Stimulated activated effector memory CD8-positive, alpha-beta T cell treated with anti-CD3 and anti-CD28 coated beads, Interleukin-12 subunit alpha, Interleukin-12 subunit beta, amount 100 ng/mL, for 72 hours (primary cell): ENCODE measurements around the gene SEC16A.

Experiments
- ATAC-seq: fragments of 150-1000 bp; cut with Tn5 transposase; 2 replicates; pipeline ENCODE4 v1.10.0; 2021
- DNase-seq, 2 donors: peaks; one replicate each; pipeline ENCODE4 v3.0.0; 2021 to 2022; ENCODE audit warnings: low spot score in 2 of 2
- H3K27ac Mint-ChIP-seq: one replicate; pipeline ENCODE4 v1.8.0; 2022; ENCODE audit warnings: mild to moderate bottlenecking, mixed read lengths
- H3K36me3 Mint-ChIP-seq: one replicate; pipeline ENCODE4 v1.8.0; 2022; ENCODE audit warnings: mild to moderate bottlenecking, mixed read lengths
- H3K4me1 Mint-ChIP-seq: one replicate; pipeline ENCODE4 v1.8.0; 2022; ENCODE audit warnings: mixed read lengths
- H3K4me3 Mint-ChIP-seq: one replicate; pipeline ENCODE4 v1.8.0; 2022; ENCODE audit warnings: mild to moderate bottlenecking, mixed read lengths
- H3K9me3 Mint-ChIP-seq: one replicate; pipeline ENCODE4 v1.8.0; 2022; ENCODE audit warnings: mixed read lengths

SEC16A gene

DNA sequence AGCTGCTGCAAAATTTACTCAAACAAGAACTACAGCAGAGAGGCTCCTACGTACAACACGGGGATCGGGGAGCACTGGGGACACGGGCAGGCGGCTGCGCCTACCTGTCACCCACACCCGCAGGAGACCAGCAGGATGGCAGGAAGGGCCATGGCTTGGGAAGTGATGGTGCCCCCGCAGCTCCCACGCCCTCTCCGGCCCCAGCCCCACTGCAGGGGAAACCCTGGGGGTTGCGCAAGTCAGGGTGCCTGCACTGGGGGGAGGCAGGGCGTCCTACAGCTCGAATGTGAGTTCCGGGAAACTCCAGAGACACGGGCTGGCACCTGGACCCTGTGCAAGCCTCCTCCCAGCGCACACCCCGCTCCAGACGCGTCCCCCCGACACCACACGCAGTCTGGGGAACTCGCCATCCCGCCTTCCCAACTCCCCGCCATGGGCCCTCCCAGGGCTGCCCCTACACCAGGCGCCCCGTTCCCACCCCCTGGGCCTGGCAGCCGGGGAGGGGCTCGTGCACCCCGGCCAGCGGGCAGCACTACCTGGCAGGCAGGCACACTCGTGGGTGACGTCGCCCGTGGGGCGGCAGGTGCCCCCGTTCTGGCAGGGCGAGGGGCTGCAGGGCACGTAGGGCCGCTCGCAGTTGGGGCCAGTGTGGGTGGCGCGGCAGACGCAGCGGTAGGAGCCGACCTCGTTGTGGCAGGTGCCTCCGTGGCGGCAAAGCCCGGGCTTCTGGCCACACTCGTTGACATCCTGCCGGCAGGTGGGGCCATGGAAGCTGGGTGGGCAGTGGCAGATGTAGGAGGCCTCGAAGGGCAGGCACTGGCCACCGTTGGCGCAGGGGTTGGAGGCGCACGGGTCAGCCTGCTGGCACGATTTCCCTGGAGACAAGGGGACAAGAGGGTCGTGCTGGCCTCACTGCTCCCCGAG is 39.7 kb upstream of the SEC16A start:
- Mint-ChIP-seq H3K4me1 (peaks cover 5% of the 10 kb centered on the region), H3K36me3 (peaks cover 52% of the 10 kb centered on the region), H3K27ac (no peak overlapping the region), H3K4me3 (no peak overlapping the region), H3K9me3 (no peaks in the 10 kb centered on the region)
- DNase-seq (no peak), ATAC-seq (no peak)

DNA sequence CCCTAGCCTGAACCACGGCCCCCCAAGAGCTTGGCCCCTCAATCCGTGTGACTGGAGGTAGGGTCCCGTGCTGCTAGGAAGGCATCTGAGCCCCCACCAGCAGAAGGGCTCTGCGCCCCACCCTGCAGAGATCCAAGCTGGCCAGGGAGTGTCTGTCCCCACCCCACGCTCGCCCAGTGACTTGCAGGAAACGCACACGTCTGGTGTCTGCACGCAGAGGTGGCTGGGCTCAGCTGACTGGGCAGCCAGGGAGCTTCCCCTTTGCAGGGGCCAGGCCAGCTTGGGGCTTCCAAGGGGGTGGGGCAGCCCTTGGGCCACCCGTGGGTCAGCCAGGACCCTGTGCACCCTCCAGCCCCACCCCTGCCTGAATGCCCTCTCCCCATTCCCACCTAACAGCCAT is 38.7 kb upstream of the SEC16A start:
- ATAC-seq = no peak
- Mint-ChIP-seq H3K27ac (no peak overlapping the region), H3K9me3 (no peaks in the 10 kb centered on the region), H3K36me3 (peaks cover 54% of the 10 kb centered on the region), H3K4me1 (peaks cover 5% of the 10 kb centered on the region), H3K4me3 (no peak overlapping the region)
- no peak for DNase-seq

DNA sequence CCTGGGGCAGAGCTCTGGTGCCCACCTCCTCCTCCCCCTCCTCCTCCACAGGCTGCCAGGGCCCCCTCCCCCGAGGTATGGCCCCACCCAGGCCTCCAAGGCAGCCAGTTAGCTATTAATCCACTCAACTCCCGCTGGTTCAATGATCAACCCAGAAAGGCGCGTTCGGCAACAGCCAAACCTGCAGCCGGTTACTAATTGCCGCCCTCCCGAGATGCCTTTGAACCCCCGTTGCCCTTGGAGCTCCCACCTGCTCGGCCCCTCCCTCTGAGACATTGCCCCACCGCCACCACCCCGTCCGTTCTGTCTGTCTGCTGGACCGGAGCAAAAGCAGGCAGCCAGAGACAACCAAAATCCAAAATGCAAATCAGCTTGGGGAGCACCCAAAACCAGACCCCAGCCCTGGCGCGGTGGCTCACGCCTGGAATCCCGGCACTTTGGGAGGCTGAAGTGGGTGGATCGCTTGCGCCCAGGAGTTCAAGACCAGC is 37.3 kb upstream of the SEC16A start:
- DNase-seq (no peak), ATAC-seq (no peak)
- no peaks in the 10 kb centered on the region for H3K9me3 Mint-ChIP-seq
- H3K4me3 Mint-ChIP-seq = no peak overlapping the region
- H3K27ac Mint-ChIP-seq = no peak overlapping the region
- no peaks in the 10 kb centered on the region for H3K4me1 Mint-ChIP-seq
- H3K36me3 Mint-ChIP-seq = peaks cover 59% of the 10 kb centered on the region

DNA sequence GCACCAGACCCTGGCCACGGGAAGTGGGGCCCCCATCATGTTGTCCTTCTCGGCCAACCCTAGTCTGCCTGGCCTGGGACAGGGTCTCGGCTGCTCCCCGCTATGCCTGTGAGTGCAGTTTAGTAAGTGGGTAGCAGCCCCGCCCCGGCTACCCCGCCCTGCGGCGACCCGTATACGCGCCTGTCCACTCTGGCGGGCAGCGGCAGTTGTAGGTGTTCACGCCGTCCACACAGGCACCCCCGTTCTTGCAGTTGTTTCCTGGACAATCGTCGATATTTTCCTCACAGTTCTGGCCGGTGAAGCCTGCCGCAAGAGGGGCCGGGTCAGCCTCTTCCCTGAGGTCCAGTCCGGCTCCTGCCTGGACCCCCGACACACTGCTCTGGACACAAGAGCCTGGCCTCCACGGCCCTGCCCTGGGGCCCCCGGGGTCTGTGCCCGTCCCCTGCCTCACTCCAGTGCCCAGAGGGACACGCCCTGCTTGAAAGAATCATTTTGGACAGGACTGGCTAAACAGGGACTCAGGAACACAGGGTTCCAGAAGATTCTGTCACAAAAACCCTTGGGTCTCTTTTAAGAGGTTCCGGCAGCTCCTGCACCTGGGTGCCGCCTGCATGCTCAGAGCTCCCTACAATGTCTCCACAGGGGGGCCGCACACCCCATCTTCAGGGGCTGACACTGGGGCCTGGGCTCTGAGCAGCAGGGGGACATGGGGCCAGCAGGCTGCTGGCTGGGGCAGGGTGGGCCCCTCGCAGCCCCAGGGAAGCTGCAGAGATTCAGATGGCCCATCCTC is 36.6 kb upstream of the SEC16A start:
- Mint-ChIP-seq H3K4me3 (no peak overlapping the region), H3K4me1 (no peaks in the 10 kb centered on the region), H3K9me3 (no peaks in the 10 kb centered on the region), H3K27ac (no peak overlapping the region), H3K36me3 (peaks cover 59% of the 10 kb centered on the region)
- DNase-seq = no peak
- no peak for ATAC-seq

DNA sequence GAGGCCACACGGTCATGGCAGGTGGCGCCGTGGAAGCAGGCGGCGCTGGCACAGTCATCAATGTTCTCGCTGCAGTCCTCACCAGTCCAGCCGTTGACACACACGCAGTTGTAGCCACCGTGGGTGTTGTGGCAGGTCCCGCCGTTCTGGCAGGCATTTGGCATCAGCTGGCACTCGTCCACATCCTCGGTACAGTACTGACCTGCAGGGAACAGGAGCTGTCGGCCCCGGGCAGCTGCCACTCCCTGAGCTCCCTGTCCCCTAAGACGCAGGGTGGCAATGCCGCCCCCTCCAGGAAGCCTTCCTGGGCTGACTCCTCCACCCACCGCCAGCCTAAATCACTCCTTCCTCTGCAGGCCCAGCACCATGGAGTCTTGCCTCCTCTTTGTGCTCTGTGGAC is 35.8 kb upstream of the SEC16A start:
- no peak overlapping the region for H3K4me3 Mint-ChIP-seq
- H3K4me1 Mint-ChIP-seq = no peaks in the 10 kb centered on the region
- peaks cover 61% of the 10 kb centered on the region for H3K36me3 Mint-ChIP-seq
- no peaks in the 10 kb centered on the region for H3K9me3 Mint-ChIP-seq
- H3K27ac Mint-ChIP-seq = no peak overlapping the region
- DNase-seq (no peak), ATAC-seq (no peak)

DNA sequence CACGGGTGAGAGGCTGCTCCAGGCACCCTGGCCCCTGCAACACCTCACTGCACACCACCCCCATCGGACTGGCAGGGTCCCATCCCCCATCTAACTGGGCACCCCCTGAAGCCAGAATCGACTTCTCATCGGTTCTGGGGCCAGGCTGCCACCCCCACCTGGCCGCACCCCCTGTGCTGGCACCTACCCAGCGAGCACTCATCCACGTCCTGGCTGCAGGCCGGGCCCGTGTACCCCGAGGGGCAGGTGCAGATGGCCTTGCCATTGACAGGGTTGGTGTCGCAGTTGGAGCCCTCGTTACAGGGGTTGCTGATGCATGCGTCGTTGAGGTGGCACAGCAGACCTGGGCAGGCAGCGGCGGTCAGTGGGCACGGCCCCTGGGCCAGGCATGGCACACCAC is 35.1 kb upstream of the SEC16A start:
- peaks cover 63% of the 10 kb centered on the region for H3K36me3 Mint-ChIP-seq
- H3K4me1 Mint-ChIP-seq = no peaks in the 10 kb centered on the region
- H3K27ac Mint-ChIP-seq = no peak overlapping the region

DNA sequence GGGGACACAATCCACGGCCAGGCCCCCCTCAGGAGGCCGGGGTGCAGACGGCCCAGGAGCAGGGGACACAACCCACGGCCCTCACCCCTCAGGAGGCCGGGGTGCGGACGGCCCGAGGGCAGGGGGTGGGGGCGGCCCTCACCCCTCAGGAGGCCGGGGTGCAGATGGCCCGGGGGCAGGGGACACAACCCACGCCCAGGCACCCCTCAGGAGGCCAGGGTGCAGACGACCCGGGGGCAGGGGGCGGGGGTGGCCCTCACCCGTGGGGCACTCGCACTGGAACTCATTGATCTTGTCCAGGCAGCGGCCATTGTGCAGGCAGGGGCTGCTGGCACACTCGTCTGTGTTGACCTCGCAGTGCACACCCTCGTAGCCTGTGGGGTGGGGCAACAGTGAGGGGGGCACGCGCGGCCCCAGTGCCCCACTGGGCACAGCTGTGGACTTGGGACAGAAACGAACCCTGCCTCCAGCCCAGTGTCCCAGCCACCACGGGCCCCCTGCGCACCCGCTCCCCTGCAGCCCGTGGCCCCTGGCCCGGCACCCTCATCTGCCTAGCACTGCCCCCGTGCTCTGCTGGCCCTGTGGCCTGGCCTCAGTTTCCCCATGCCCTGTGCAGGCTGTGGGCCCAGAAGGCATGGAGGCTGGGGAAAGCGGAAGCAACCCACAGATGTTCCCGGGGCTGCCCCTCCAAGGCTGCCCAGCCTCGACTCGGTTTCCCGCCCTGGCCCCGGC is 34.3 kb upstream of the SEC16A start:
- Mint-ChIP-seq H3K9me3 (no peaks in the 10 kb centered on the region), H3K4me1 (no peaks in the 10 kb centered on the region), H3K27ac (no peak overlapping the region), H3K4me3 (no peak overlapping the region), H3K36me3 (peaks cover 67% of the 10 kb centered on the region)
- no peak for DNase-seq
- no peak for ATAC-seq

More for the DNA sequence above, 35.1 kb upstream of the SEC16A start:
- H3K4me3 Mint-ChIP-seq = no peak overlapping the region
- H3K9me3 Mint-ChIP-seq = no peaks in the 10 kb centered on the region
- ATAC-seq (no peak), DNase-seq (no peak)

DNA sequence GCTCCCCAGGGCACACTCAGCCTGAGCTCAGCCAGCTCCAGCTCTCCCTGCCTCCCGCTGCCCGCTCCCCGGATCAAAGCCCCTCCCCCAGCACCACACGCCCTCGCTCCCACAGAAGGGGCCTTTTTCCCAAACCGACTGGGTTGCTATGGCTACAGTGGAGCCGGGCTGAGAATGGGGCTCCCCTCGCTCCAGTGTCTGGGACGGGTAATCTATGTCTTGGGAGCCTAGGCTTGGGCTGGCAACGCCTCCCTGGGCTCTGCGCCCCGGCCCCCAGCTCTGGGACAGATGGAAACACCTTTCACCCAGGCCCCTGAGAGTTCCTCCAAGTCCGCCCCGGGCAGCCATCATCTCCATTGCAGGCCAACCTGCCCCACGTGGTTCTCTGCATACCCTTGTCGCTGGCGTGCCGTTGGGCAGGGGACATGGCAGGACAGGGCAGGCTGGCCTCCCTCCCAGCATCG is 33.4 kb upstream of the SEC16A start:
- Mint-ChIP-seq H3K4me3 (no peak overlapping the region), H3K27ac (no peak overlapping the region), H3K4me1 (no peaks in the 10 kb centered on the region), H3K9me3 (no peaks in the 10 kb centered on the region), H3K36me3 (peaks cover 71% of the 10 kb centered on the region)
- no peak for DNase-seq
- ATAC-seq = no peak

DNA sequence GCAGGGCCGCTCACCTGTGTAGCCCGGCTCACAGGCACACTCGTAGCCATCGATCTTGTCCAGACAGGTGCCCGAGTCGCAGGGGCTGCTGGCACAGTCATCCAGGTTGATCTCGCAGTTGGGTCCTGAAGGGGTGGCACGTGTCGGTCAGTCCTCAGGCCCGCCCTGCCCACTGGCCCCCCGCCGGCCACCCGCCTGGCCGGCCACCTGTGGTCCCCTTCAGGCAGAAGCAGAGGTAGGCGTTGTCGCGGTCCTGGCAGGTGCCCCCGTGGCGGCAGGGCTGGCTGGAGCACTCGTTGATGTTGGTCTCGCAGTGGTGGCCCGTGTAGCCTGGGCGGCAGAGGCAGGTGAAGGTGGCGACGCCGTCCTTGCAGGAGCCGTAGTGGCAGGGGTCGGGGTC is 32.4 kb upstream of the SEC16A start:
- no peak for ATAC-seq
- H3K27ac Mint-ChIP-seq = no peak overlapping the region
- DNase-seq = no peak
- H3K4me3 Mint-ChIP-seq = no peak overlapping the region
- no peaks in the 10 kb centered on the region for H3K4me1 Mint-ChIP-seq
- H3K9me3 Mint-ChIP-seq = no peaks in the 10 kb centered on the region
- H3K36me3 Mint-ChIP-seq = peaks cover 77% of the 10 kb centered on the region

DNA sequence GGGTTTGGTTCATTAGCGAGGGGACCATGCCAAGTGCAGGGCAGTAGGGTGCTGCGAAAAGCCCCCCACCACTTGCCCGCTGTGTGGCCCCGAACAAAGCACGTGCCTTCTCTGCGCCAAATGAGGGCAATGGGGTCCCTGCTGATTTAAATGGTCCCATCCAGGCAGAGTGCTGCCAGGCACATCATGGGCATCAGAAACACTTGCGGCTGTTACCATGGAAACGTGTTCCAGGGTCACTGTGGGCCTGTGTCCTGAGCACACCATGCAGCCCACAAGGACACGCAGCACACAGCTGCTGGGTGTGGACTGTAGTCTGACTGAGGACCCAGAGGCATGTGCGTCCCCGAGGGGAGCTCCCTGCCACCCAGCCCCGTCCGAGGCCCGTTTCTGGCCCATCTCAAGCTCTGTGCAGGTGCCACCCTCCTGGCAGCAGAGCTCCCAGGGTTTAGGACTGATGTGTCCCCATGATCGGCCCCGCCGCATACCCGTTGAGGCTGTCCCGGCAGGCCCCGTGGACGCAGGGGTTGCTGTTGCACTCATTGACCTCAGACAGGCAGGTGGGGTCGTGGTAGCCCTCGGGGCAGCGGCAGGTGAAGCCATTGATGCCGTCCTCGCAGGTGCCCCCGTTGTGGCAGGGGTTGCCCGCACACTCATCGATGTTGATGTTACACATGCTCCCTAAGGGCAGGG is 31.3 kb upstream of the SEC16A start:
- no peak overlapping the region for H3K4me3 Mint-ChIP-seq
- no peaks in the 10 kb centered on the region for H3K4me1 Mint-ChIP-seq
- no peak overlapping the region for H3K27ac Mint-ChIP-seq
- peaks cover 82% of the 10 kb centered on the region for H3K36me3 Mint-ChIP-seq
- ATAC-seq (no peak), DNase-seq (no peak)
- no peaks in the 10 kb centered on the region for H3K9me3 Mint-ChIP-seq

DNA sequence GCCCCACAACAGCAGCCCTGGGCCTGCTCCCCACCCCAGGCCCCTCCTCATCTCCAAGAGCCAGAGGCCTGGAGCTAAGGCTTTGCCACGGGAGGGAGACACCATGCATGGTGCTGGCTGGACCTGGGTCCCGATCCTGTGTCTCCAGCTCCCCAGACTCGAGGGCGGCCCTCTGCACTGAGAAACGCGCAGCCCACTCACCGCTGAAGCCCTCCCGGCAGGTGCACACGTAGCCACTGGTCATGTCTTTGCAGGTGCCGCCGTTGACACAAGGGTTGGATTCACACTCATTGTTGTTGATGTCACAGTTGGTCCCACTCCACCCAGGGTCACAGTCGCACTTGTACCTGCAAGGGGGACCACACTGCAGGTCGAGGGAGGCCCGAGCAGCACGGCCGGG is 30.4 kb upstream of the SEC16A start:
- ATAC-seq = no peak
- no peaks in the 10 kb centered on the region for H3K4me1 Mint-ChIP-seq
- no peak for DNase-seq
- H3K9me3 Mint-ChIP-seq = no peaks in the 10 kb centered on the region
- peaks cover 84% of the 10 kb centered on the region for H3K36me3 Mint-ChIP-seq
- H3K27ac Mint-ChIP-seq = no peak overlapping the region
- H3K4me3 Mint-ChIP-seq = no peak overlapping the region

DNA sequence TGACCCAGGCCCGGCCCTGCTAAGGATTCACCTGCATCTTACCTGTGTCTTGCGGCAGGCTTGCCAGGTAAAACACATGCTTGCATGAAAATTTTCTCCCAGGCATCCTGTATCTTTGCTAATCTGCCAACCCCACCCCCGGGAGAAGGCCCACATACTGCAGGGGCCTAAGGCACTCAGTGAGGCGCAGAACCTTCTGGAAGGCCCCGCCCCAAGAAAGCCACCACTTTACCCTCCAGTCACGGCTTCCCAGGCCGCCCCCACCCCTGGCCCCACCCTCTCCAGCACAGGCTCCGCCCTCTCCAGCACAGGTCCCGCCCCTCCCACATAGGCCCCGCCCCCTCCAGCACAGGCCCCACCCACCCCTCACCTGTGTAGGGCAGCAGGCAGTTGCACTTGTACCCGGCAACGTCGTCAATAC is 29.8 kb upstream of the SEC16A start:
- peak; percentile 29 for ATAC-seq
- H3K4me1 Mint-ChIP-seq = no peaks in the 10 kb centered on the region

DNA sequence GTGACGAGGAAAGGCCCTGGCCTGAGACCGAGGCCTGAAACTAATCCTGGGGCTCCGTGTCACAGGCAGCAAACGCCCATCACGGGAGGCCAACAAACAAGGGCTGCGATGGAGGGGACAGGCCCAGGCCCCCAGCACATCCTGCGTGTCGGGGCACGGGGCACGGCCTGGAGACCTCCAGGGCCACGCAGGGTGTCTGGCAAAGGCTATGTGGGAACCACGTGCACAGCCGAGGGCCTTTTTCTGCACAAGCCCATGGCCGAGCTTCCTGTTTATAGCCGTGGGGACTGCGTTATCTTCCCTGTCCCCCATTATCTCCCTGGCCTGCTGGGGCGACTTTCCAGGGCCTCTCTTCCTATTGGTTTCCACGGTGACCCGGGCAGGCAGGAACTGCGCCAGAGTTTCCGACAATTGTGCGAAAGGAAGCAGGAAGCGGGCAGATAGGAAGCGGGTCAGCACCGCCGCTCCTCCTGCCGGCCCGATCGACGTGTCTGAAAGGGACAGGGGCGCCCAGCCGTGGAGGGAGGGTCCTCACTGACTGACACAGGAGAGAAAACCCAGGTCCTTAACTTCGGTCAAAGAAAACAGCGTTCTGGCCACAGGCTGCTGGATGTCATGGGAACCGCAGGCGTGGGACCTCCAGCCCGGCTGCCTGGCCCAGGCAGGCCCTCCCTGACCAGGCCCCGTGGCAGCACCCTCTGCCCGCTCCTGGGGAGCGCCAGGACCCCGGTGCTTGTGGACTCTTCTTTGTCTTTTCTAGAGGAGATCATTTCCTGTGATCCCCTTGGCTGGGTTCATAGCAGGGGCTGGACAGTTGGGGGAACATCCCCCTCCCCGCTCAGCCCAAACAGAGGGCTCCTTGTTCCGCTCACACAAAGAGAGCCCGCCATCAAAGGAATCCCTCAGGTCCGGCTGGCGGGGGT is 29.1 kb upstream of the SEC16A start:
- H3K36me3 Mint-ChIP-seq = peaks cover 96% of the 10 kb centered on the region
- no peak overlapping the region for H3K4me3 Mint-ChIP-seq
- no peaks in the 10 kb centered on the region for H3K4me1 Mint-ChIP-seq
- ATAC-seq (no peak), DNase-seq (no peak)
- no peaks in the 10 kb centered on the region for H3K9me3 Mint-ChIP-seq
- H3K27ac Mint-ChIP-seq = no peak overlapping the region

More for the DNA sequence above, 29.8 kb upstream of the SEC16A start:
- DNase-seq = no peak
- Mint-ChIP-seq H3K36me3 (peaks cover 89% of the 10 kb centered on the region), H3K27ac (no peak overlapping the region), H3K9me3 (no peaks in the 10 kb centered on the region), H3K4me3 (no peak overlapping the region)

DNA sequence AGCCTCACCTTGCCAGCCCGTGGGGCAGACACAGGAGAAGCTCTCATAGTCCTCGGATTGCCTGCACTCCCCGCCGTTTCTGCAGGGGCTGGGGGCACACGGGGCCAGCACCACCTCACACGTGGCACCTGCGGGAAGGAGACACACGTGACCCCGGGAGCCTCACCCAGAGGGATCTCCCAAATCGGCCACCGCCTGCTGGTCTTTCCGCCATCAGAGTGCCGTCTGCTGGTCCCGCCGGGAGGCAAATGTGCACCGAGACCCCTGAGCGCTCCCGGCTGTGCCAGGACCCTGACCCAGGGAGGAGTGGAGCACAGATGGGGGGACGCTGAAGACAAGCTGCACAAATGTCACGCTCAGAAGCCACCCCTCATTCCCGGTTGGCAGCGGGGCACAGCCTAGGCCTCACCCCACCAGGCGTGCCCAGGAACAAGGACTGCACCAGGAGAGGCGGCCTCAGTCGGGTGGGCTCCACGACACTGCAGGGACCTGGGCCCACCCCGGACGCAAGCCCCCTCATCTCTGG is 28.4 kb upstream of the SEC16A start:
- no peak overlapping the region for H3K4me3 Mint-ChIP-seq
- H3K27ac Mint-ChIP-seq = peak overlapping the region; percentile 63
- no peaks in the 10 kb centered on the region for H3K9me3 Mint-ChIP-seq
- DNase-seq (no peak), ATAC-seq (no peak)
- no peaks in the 10 kb centered on the region for H3K4me1 Mint-ChIP-seq
- peaks cover 97% of the 10 kb centered on the region for H3K36me3 Mint-ChIP-seq
